GM12873 (cell line): ENCODE data around the gene WIPF2.

Source experiments
- TF ChIP-seq, protein P1 (sequence below): IDR thresholded peaks from 2 replicates; pipeline ENCODE4 v1.5.1; 2012; ENCODE audit warnings: low read depth, mild to moderate bottlenecking, moderate library complexity, low read length, control low read depth; ENCODE audit not compliant: insufficient read depth; ENCODE audit errors: missing control alignments

The WIPF2 gene

DNA sequence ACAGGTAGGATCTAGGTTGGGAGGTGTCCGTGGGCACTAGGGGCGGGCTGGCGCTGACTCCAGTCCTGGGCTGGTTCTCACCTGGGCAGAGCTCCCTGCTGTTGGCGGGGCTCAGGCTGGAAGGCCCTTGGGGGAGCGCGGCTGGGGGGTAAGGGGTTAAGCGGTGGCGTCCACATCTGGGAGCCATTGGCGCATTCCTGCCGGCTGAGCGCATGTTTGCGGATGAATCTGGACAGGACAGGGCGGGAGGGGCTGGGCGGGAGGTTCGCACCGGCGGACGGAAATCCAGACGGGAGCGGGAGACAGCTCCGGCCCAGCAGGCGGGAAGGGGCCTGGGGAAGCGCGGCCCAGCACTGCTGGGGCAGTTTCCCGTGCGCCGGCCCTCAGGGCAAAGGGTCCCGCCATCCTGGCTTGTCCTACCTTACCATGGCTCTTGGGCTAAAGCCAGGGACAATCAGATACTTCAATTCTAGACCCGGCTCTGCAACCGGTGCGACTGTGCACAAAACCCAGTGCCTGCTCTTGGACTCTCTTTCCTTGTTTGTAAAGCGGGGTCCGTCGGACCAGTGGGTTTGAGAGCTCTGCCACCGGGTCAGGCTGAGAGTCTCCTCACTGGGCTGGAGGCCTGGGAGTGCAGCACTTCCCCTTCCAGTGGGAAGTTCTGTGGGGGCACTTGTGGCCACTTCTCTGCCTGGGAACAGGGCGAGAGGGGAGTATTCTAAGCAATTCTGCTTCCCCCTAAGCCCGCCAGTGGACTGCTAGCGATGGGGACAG is 97.7 kb downstream of the WIPF2 start:
- TF ChIP-seq, protein P1, sequence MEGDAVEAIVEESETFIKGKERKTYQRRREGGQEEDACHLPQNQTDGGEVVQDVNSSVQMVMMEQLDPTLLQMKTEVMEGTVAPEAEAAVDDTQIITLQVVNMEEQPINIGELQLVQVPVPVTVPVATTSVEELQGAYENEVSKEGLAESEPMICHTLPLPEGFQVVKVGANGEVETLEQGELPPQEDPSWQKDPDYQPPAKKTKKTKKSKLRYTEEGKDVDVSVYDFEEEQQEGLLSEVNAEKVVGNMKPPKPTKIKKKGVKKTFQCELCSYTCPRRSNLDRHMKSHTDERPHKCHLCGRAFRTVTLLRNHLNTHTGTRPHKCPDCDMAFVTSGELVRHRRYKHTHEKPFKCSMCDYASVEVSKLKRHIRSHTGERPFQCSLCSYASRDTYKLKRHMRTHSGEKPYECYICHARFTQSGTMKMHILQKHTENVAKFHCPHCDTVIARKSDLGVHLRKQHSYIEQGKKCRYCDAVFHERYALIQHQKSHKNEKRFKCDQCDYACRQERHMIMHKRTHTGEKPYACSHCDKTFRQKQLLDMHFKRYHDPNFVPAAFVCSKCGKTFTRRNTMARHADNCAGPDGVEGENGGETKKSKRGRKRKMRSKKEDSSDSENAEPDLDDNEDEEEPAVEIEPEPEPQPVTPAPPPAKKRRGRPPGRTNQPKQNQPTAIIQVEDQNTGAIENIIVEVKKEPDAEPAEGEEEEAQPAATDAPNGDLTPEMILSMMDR, result no peak

DNA sequence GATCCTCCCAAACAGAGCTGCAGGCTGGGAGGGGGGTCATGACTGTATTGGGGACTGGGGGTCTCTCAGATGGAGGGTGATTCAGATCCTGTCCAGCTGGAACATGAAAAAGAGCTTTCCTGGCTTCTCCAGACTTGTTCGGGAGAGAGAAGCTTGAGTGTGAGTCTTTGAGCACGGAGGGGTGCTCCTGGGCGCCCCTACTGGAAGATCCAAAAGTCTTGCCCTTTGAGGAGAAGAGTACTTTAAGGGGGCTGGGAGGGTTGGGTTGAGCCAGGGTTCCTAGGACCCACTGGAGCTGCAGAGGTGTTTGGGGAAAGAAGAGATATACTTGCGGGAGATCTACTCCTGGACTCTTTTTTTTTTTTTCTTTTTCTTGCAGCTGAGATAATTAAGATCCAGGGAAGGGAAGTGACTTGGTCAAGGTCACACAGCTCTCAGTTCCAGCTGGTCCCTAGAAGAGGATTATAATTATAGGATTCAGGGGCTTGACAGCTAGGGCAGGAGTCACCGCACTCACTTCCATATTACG is 98.3 kb downstream of the WIPF2 start:
- TF ChIP-seq, protein P1, result peak; percentile 78

DNA sequence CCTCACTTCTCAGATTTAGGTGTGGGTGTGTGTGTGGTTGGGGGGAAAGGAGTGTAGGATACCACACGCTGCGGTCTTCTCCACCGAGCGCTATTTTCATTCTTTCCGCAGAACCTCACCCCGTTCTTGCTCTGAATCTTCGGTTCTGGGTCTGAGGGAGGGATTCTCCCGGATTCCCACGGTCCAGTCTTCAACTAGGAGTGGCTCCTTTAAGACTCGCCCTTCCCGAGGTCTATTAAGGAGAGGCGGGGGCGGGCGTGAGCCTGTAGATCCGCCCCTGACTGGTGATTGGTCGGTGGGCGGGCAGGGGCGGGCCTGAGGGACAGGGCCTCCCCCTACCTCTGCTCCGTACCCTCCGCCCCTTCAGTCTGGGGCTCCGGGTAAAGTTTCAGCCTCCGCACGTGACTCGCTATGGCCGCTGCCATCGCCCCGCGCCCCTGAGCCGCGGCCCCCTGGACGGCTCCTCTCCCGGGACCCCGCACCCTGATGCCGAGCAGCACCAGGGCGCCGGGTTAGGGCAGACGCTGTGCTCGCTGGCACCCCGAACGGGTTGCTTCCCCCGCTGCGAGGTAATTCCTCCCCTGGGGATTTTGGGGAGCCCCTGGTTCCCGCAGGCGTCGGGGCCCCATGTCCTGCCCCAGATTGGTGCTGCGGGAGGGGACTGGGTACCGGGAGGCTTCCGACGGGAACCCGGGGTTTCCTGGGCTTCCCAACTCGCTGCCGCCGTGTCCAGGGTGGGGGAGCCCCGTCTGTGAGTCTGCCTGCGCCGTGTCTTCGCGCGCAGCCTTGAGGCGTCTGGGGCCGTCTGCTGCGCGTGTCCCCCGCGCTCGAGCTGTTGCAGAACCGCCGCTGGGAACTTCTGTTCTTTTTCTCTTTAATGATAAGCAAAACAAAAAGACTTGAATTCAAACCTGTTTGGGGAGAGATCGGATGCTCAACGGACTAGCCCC is 99.1 kb downstream of the WIPF2 start:
- TF ChIP-seq, protein P1, result no peak

DNA sequence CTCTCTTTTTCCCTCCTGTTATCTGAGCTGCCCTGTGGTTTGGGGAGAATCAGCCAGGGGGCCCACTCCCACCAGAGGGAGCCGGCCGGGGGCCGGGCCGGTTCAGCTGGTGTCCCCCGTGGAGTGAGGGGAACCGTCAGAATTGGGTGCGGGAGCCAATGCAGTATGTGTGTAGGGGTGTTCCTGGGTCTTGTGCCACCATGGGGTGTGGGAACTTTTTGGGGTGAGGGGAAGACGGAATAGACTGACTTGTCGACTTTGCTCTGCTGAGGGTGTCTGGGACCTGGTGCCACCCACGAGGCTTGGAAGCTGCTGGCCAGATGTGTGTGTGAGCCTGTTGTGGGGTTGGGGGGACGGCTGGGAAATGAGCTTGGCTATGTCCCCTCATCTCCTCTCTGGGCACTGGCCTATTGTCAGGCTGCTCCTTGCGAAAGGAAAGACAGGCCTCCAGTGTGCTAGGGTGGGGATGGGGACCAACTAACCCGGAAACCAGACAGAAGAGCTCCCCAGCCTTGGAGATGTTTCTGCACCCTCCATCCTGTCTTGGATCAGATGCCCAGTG is 99.8 kb downstream of the WIPF2 start:
- TF ChIP-seq, protein P1, result peak; percentile 21

DNA sequence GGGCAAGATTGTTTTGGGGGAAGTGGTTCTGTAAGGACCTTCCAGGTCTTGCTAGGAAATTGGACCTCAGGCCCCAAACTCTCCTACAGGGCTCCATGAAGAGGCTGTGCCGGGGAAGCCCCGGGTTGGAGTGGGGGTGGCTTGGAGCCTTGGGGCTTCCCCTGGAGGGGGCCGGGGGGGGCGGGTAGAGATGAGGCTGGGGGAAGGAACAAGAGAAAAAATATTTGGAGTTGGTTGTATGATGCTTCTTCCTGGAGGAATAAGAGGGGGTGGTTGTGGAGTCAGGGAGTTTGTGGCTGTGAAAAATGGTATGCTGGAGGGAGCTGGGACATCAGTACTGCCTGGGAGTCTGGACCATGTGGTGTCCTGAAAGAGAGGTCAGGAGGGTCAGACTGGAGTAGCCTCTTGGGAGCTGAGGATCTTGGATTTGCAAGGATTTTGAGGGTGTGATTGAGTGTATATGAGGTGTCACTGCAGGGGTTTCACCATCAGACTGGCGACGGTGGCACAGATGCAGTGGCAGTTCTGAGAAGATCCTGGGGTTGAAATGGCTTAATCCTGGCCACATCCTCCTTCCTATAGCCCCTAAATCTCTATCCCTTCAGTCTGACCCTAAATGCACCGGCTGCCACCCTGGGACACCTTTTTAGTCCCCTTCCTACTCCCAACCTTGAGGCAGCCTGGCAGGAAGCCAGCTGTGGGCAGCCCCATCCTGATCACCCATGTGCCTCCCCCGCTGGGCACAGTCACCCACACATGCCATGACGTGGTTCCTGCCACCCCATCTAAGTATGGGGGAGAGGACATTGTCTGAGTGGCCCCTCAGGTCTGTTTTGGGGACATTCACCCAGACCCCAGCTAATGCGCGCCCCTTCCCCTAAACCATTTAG is 100.8 kb downstream of the WIPF2 start:
- TF ChIP-seq, protein P1, result no peak

DNA sequence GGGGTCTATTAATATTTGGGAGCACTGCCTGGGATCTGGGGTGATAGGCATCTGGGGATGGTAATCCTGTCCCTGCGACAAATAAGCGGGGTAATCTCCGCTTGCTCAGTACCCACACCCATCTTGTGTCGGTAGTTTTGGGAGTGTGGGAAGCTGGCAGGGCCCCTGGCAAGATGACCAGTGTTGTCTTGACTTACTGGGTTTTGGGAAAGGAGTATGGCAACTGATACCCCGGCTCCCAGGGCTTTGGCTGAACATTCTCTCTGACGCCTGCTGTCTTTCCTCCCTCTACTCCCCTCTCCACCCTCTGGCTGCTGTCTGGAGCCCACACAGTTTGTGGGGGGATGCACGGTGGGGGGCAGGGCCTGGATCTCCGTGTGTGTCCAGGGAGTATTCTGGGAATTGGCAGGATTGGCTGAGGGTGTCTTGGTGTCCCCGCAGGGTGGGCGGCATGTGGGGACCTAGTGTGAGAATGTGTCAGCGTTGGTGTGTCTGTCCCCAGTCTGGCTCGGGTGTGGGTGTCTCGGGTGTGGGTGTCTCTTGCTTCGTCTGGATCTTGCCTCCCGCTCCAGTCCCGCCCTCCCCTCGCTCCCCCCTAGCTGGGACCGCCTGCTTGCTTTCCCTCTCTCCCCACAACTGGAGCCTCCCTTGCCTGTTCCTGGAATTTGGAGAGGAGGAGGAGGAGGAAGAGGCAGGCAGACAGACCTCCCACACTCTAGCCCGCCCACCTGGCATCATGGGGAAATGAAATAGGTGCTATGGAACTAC is 101.8 kb downstream of the WIPF2 start:
- TF ChIP-seq, protein P1, result no peak
